Right renal pelvis (tissue), 4 donors: Measurements from ENCODE around the gene EEF1AKMT4. TPM values are rescaled to one million over a fixed set of nuclear protein-coding genes. Genes with fewer than 3 reads are reported as not detected.

Source experiments
- DNase-seq, 4 donors: peaks; one replicate each; pipeline ENCODE4 v3.0.0-alpha.2; 2013; ENCODE audit warnings: low read depth in 4 of 4, low spot score in 3 of 4, missing footprints in 1 of 4
- polyA plus RNA-seq, 4 donors: library from polyadenylated mRNA; unstranded; fragments of 120-200 nt; gene quantifications; one replicate each; pipeline ENCODE4 v1.2.1, GENCODE V29; 2013; ENCODE audit not compliant: insufficient read length in 4 of 4

The EEF1AKMT4 gene
- polyA plus RNA-seq, result 1 to 10 TPM; 2.8 to 3.4 (median 3.1) TPM

DNA sequence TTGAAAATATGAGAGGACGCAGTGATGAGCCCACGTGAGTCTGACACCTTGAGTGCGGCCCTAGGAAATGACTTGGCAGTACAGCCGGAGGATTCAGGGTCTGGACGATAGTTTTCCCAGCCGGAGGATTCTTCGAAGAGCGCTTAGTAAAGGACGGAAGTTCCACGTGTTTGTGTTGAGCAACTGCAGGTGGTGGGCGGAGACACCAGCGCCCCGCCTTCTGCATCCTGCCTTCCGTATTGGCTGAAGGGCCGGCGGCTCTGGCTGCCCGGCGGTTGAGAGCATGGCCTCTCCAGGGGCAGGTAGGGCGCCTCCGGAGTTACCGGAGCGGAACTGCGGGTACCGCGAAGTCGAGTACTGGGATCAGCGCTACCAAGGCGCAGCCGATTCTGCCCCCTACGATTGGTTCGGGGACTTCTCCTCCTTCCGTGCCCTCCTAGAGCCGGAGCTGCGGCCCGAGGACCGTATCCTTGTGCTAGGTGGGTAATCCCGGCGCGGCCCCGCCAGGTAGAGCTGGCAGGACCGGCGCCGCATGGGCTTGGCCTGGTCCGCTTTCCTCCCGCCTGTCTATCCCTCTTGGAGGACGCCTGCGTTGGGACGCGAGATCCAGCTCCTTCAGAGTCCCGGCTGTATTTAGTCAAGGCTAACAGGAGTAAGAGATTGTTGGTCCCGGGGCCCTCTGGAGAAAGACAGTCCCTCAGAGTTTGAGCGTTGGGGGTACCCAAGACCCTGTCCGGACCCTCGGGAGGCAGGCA, at the start of gene EEF1AKMT4:
Gene EEF1AKMT4, plus strand, starts transcription at position 261 of the 755 bp plus-strand sequence. Its CDS starts 23 bp downstream, at position 284.
- peak; percentile 83 to 88 (median 85) for DNase-seq

GRCh38 chr3:184200825-184201224, 48.6 kb upstream of the EEF1AKMT4 start:
- no peak for DNase-seq

DNA sequence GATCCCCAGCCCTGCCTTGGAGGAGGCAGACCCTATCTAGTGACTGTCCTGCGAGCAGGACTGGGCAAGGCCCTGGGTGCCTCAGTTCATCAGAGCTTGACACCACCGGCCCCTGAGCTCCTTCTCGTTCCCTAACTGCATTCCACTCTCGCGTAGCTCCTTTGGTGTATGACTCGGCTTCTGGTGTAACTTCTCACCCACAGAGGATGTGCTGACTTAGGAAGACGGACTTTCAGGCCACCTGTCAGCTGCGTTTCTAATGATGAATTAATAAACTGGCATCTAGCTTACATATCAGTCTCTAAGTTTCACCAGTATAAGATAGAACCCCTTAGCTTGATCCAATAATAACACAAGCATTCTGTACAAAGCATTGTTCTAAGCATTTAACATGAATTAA, 45.9 kb upstream of the EEF1AKMT4 start:
- no peak for DNase-seq

DNA sequence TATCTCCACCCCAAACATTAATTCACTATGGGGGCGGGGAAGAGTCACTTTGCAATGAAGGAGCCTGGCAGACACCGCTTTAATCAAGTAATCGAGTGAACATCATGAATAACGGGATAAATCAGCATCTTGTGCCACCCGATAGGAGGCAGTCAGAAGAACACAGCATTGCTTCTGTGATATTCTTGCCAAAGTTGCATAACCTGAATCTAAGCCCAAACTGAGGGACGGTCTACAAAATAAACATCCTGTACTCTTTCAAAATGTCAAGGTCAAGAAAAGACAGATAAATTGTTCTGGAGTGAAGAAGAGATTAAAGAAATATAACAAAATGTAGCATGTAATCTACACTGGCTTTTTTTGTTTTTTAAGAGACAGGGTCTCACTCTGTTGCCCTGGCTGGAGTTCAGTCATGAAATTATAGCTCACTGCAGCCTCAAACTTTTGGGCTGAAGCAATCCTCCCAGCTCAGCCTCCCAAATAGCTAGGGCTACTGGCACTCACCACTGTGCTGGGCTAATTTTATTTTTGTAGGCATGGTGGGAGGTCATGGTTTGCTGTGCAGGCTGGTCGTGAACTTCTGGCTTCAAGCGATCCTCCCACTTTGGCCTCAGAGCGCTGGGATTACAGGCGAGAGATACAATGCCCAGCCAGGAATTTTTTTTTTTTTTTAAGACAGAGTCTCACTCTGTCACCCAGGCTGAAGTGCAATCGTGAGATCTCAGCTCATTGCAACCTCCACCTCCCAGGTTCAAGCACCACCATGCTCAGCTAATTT, 40.1 kb upstream of the EEF1AKMT4 start:
- no peak for DNase-seq

DNA sequence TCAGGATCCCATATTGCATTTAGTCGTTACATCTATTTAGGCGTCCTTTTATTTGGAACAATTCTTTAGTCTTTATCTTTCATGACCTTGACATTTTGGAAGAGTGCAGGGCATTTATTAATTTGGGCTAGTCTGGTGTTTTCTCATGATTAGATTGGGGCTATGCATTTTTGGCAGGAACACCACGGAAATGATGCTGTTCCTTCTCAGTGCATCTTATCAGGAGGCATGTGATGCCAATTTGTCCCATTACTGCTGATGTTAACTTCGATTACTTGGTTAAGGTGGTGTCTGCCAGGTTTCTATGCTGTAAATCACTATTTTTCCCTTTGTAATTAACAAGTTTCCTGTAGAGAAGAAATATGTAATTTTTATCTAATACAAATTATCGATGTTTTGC, 38.2 kb upstream of the EEF1AKMT4 start:
- DNase-seq, result no peak

GRCh38 chr3:184211718-184212117, 37.8 kb upstream of the EEF1AKMT4 start:
- no peak for DNase-seq

DNA sequence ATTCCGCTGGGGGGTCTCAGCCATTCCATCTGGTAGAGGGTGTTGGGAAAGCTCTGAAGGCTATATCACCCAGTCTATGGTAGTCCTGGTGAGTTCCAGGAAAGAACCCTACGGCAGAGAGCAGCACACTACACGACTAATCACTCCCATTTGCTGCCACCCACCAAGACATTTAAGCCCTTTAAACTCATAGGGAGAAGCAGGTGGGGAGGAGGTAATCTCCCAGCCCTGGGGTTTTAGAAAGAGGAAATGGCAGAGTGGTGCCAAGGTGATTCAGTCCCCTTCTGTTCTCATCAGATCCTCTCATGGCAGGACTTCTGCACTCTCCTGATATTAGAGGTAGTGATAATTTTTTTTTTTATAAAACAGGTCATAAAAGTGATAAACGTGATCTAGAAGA, 30.7 kb upstream of the EEF1AKMT4 start:
- no peak for DNase-seq

DNA sequence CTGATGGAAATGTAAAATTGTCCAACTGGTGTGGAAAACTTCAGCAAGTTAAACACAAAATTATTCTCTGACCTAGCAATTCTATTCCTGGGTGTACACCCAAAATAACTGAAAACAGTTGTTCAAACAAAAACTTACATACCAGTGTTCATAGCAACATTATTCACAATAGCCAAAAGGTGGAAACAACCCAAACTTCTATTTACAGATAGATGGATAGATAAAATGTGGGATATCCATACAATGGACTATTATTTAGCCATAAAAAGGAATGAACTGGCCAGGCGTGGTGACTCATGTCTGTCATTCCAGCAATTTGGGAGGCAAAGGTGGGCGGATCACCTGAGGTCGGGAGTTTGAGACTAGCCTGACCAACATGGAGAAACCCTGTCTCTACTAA, 27.0 kb upstream of the EEF1AKMT4 start:
- DNase-seq, result no peak

DNA sequence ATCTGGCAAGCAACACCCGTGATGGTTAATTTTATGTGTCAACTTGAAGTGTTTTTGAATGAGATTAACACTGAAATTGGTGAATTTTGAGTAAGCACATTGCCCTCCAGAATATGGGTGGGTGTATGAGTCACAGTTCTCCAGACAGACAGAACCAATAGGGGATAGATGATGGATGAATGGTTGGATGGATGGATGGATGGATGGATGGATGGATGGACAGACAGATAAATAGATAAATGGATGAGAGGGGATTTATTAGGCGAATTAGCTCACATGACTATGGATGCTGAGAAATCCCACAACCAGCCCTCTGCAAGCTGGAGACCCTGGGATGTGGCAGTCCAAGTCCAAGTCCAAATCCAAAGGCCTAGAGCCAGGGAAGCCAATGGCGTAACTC, 25.5 kb upstream of the EEF1AKMT4 start:
- DNase-seq, result no peak

DNA sequence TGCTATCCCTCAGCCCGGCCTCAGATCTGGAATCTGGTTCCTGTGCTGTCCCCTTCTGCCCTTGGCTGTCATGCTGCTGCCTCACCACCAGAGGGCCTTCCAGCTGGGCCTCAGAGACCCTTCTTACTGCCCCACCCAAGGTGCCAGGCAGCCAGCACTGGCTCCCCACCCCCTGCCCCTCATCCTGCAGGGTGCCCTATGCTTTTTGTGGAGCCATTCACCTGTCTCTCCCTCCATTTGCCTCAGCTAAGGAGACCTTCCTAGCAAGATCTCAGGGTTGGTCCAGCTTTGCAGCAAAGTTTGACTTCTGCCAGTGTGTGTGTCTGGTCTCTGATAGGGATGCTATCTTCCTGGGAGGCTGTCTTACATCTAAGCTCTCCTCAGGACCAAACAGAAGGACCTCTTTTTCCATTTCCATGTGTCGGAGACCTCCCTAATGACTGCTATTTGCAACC, 22.0 kb upstream of the EEF1AKMT4 start:
- no peak for DNase-seq

- DNase-seq, result no peak
Observed at GRCh38 chr3:184228376-184229137, 20.9 kb upstream of the EEF1AKMT4 start.

DNA sequence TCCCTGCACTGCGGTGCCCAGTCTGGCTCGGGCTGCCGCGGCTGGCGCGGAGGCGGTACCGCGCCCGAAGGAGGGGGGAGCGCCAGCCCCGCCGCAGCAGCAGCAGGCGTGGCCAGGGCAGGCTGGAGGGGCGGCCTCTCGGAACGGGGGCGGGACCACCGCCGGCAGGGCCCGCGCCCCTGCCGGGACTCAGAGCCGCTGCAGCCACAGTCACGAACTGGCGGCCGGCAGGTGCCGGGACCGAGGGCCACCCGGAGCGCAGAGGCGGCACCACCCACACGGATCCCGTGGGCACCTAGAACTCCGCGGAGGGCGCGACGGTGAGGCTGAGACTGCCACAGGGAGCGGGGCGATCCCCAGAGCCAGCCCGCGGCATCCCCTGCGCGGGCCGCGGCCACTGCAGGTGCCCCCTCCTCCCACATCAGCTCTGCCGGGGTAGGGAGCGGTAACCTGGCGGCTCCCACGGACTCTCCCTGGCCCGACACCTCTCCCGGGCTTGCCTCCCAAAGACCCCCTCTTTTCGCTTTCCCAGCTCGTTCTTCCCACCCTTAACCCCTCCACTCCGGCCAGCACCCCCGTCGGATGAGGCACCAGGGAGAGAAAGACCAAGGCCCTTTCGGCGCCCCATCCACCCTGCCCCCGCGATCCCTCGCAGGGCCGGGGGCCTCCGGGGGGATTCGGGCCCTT, 19.9 kb upstream of the EEF1AKMT4 start, which contains the start of gene VWA5B2:
Gene VWA5B2, plus strand, starts transcription at position 192 of the 687 bp plus-strand sequence. CDS start 944 bp downstream, outside the sequence.
- no peak for DNase-seq

- DNase-seq, result no peak
Observed at GRCh38 chr3:184230081-184230602, 19.3 kb upstream of the EEF1AKMT4 start.

DNA sequence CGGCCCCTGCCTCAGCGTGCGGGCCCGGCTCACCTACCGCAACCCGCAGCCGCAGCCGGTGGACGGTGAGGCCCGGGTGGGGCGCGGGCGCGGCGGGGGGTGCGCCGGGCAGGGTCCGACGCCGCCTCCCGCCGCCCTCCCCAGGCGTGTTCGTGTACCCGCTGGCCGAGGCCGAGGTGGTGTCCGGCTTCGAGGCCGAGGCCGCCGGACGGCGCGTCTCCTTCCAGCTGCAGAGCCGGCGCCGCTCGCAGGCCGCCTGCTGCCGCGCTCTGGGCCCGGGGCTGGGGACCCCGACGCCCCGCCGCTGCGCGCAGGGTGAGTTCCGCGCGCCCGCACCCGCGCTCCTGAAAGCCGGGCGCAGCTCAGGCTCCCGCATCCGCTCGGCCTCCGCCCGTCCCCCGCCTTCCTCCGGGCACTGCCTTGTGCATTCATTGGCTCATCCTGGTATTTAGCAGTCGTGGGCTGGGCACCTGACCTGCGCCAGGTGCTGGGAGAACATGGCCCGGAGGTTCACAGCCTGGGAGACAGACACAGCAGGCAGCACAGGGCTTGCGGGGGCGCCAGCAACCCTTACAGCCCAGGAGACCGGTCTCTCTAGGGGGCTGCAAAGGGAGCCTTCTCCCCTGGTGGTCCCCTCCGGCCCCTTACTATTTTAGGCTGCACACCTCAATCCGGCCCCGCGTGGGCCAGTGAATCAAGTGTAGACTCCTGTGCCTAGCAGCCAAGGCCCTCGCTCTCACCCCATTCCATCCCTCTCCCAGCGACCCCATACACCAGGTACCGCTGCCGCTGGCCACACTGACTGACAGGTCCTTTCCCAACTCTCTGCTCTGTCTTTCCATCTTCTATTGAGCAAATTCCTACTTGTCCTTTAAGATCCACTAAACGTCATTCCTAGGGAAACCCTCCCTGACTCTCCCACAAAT, 18.6 kb upstream of the EEF1AKMT4 start:
- DNase-seq, result no peak

GRCh38 chr3:184231671-184232070, 17.8 kb upstream of the EEF1AKMT4 start:
- DNase-seq, result no peak

DNA sequence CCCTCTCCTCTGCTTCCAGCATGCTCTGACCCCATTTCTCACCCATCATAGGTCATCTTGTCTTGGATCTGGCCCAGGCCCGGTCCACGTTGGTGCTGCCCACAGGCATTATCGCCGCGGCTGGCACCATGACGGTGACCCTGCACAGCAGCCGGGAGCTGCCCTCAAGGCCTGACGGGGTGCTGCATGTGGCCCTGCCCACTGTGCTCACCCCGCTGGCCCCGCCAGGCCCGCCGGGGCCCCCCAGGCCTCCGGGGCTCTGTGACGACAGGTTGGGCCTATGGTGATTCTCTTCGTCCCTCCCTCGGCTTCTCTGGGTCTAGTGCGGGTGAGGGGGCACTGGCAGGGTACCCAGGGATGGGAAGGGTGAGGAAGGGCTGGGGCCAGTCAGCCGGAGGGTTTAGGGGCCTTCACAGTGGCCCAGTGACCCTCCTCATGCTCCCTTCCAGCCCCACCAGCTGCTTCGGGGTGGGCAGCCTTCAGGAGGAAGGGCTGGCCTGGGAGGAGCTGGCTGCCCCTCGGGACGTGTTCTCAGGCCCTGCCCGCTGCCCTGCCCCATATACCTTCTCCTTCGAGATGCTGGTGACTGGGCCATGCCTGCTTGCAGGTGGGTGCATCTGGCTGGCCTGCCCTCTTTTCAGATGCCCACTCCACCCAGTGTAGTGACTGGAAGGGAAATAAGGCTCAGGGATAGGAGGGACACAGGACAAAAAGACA, 16.2 kb upstream of the EEF1AKMT4 start:
- DNase-seq, result no peak

- no peak for DNase-seq
Observed at GRCh38 chr3:184234224-184234623, 15.2 kb upstream of the EEF1AKMT4 start.

DNA sequence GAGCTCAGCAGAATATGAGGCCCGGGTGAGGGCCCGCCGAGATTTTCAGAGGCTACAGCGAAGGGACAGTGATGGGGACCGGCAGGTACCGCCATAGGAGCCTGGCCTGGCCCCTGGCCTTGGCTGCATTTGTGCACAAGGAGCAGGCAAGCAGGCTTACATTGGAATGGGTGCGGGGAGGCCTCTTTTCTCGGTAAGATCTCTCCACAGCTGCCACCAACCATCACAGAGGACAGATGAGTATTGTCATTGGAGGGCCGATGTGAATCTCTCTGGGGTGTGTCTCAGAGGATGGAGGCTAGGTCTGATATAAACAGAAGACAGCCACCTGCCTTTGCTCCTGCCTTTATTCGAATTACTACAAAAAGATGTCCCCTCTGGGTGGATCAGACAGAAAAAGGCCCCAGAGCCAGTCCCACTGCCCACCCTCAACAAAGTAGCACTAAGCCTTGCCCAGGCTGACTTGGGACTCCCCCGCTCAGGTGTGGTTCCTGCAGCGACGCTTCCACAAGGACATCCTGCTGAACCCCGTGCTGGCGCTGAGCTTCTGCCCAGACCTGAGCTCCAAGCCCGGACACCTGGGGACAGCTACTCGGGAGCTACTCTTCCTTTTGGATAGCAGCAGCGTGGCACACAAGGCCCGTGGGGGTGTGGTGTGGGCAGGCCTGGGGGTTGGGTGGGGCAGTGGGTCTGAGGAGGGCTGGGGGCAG, 14.6 kb upstream of the EEF1AKMT4 start:
- DNase-seq, result no peak
